K562 (cell line): Measurements from ENCODE around the gene GET3. TPM values are rescaled to one million over a fixed set of nuclear protein-coding genes. Genes with fewer than 3 reads are reported as not detected.
A peak's percentile ranks its signal among the peaks of the same experiment; 100 is the strongest.

ENCODE experiments used
- CBX3 ChIP-seq, 2 experiments: IDR thresholded peaks; 1 replicate in 1 of 2; 2 replicates in 1 of 2; pipeline ENCODE4 v1.6.1; 2012; ENCODE audit warnings: inconsistent platforms in 2 of 2, low read length in 2 of 2, borderline replicate concordance in 1 of 2, control low read depth in 1 of 2
- CHAMP1 ChIP-seq: fragments of 450-650 bp; IDR thresholded peaks from 2 replicates; pipeline ENCODE4 v1.6.1; 2016; ENCODE audit warnings: mild to moderate bottlenecking
- CREBBP ChIP-seq: IDR thresholded peaks from one replicate; pipeline ENCODE4 v1.6.1; 2012; ENCODE audit warnings: low read depth, mild to moderate bottlenecking, control low read depth, inconsistent platforms, low read length
- GMEB1 ChIP-seq: fragments of 250-450 bp; sonication (Bioruptor Pico); IDR thresholded peaks from 2 replicates; pipeline ENCODE4 v1.4.0; 2020; ENCODE audit warnings: mild to moderate bottlenecking
- GTF2A2 ChIP-seq: IDR thresholded peaks from 2 replicates; pipeline ENCODE4 v1.6.1; 2016; ENCODE audit warnings: mild to moderate bottlenecking, missing genetic modification characterization, missing compliant biosample characterization
- MTA3 ChIP-seq: fragments of 450-650 bp; formaldehyde crosslinking; IDR thresholded peaks from 2 replicates; pipeline ENCODE4 v1.6.1; 2017; ENCODE audit warnings: mild to moderate bottlenecking, borderline replicate concordance
- NONO ChIP-seq, 2 experiments: fragments of 200-400 bp in 1 of 2; fragments of 450-650 bp in 1 of 2; formaldehyde crosslinking in 1 of 2; IDR thresholded peaks; 2 replicates each; pipeline ENCODE4 v1.6.1; 2017; ENCODE audit warnings: low read depth in 2 of 2, mild to moderate bottlenecking in 2 of 2, moderate library complexity in 2 of 2, low read length in 1 of 2
- NR2F6 ChIP-seq: fragments of 450-650 bp; formaldehyde crosslinking; IDR thresholded peaks from 2 replicates; pipeline ENCODE4 v1.4.0; 2020; ENCODE audit warnings: mild to moderate bottlenecking
- RBM14 ChIP-seq: fragments of 200-400 bp; formaldehyde crosslinking; IDR thresholded peaks from 2 replicates; pipeline ENCODE4 v1.6.1; 2018; ENCODE audit warnings: low read depth, mild to moderate bottlenecking, low read length, moderate library complexity, borderline replicate concordance; ENCODE audit not compliant: insufficient read depth
- SRSF1 ChIP-seq: fragments of 200-400 bp; formaldehyde crosslinking; IDR thresholded peaks from 2 replicates; pipeline ENCODE4 v1.6.1; 2017; ENCODE audit warnings: mild to moderate bottlenecking, low read depth, low read length, moderate library complexity
- TCF7L2 ChIP-seq: fragments of 150-350 bp; IDR thresholded peaks from 2 replicates; pipeline ENCODE4 v1.6.1; 2016; ENCODE audit warnings: low read depth, mild to moderate bottlenecking, low read length, moderate library complexity
- ZKSCAN1 ChIP-seq: fragments of 150-350 bp; IDR thresholded peaks from 2 replicates; pipeline ENCODE4 v1.6.1; 2016; ENCODE audit warnings: low read depth, low read length
- ZNF133 ChIP-seq: fragments of 250-450 bp; sonication (Bioruptor Pico); IDR thresholded peaks from 2 replicates; pipeline ENCODE4 v1.4.0; 2020; ENCODE audit warnings: mild to moderate bottlenecking
- polyA plus RNA-seq, 8 experiments: library from polyadenylated mRNA; depleted of rRNA in 4 of 8; stranded (reverse) in 5 of 8; unstranded in 3 of 8; fragments of >200 nt; fragmentation: Nextera tagmentation in 2 of 8; fragmentation: Illumina TruSeq in 1 of 8; extraction: Ambion mirVana in 2 of 8; extraction: Trizol in 1 of 8; gene quantifications; 2 replicates each; pipeline versions ENCODE4 v1.2.1 to v1.2.3, GENCODE V29; 2011 to 2014; ENCODE audit warnings: inconsistent platforms in 1 of 8, missing spikeins in 1 of 8
- total RNA-seq, 7 experiments: library from RNA; depleted of rRNA in 6 of 7; stranded (reverse); fragments of >200 nt in 6 of 7; fragmentation: Illumina TruSeq in 2 of 7; extraction: Trizol in 2 of 7; gene quantifications; 2 replicates each; pipeline versions ENCODE4 v1.2.1 to v1.2.3, GENCODE V29; 2011 to 2021; ENCODE audit warnings: low replicate concordance in 1 of 7
- TF ChIP-seq, protein P1 (sequence below): sonication (generic); formaldehyde crosslinking; IDR thresholded peaks from 2 replicates; pipeline ENCODE4 v1.8.0; 2022; ENCODE audit warnings: mild to moderate bottlenecking, missing genetic modification reagents
- TF ChIP-seq, protein P2 (sequence below): sonication (generic); formaldehyde crosslinking; IDR thresholded peaks from 2 replicates; pipeline ENCODE4 v1.9.0; 2022; ENCODE audit warnings: mild to moderate bottlenecking, missing genetic modification reagents

GET3 gene
- total and polyA plus RNA-seq, 9 of the 15 experiments (the other 6 are each of a cell fraction or from before 2014, with no cell fraction given) = 8.3 to 83.5 (median 51.8) TPM

DNA sequence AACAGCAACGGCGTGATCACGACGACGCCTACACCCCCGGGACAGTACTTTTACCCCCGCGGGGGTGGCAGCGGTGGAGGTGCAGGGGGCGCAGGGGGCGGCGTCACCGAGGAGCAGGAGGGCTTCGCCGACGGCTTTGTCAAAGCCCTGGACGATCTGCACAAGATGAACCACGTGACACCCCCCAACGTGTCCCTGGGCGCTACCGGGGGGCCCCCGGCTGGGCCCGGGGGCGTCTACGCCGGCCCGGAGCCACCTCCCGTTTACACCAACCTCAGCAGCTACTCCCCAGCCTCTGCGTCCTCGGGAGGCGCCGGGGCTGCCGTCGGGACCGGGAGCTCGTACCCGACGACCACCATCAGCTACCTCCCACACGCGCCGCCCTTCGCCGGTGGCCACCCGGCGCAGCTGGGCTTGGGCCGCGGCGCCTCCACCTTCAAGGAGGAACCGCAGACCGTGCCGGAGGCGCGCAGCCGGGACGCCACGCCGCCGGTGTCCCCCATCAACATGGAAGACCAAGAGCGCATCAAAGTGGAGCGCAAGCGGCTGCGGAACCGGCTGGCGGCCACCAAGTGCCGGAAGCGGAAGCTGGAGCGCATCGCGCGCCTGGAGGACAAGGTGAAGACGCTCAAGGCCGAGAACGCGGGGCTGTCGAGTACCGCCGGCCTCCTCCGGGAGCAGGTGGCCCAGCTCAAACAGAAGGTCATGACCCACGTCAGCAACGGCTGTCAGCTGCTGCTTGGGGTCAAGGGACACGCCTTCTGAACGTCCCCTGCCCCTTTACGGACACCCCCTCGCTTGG lies 55.0 kb downstream of the GET3 start (continued):
- TF ChIP-seq GMEB1 (CRISPR knock-in tag) = no peak
- no peak for TF ChIP-seq NONO (IDR thresholded peaks at IDR 0.05; ENCODE audit: low read depth in 2 of 2, low read length in 1 of 2)
- peak; percentile 82; the same call in 1 of the 2 replicates for TF ChIP-seq RBM14
- no peak for TF ChIP-seq CBX3 (IDR thresholded peaks at IDR 0.05; ENCODE audit: borderline replicate concordance in 1 of 2, low read length in 2 of 2)
- TF ChIP-seq TCF7L2 = no peak
- no peak for TF ChIP-seq CREBBP
- no peak for TF ChIP-seq NR2F6 (CRISPR knock-in tag)
- peak; percentile 96 for TF ChIP-seq MTA3
- no peak for TF ChIP-seq SRSF1
- no peak for TF ChIP-seq ZKSCAN1
- TF ChIP-seq CHAMP1 = no peak
- no peak for TF ChIP-seq GTF2A2 (tag)
- TF ChIP-seq, protein P1, sequence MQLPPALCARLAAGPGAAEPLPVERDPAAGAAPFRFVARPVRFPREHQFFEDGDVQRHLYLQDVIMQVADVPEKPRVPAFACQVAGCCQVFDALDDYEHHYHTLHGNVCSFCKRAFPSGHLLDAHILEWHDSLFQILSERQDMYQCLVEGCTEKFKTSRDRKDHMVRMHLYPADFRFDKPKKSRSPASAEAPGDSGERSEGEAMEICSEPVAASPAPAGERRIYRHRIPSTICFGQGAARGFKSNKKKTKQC (CRISPR knock-in tag) = no peak
- TF ChIP-seq ZNF133 (CRISPR knock-in tag) = 0 out of 2 replicates have a peak, but pooled peaks have one; percentile 20
- TF ChIP-seq, protein P2, sequence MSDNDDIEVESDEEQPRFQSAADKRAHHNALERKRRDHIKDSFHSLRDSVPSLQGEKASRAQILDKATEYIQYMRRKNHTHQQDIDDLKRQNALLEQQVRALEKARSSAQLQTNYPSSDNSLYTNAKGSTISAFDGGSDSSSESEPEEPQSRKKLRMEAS (CRISPR knock-in tag) = peak; percentile 91
